HEK293 (cell line): ENCODE measurements around the gene HOXC10.

Experiments
- CTCF ChIA-PET: fragments of 350-600 bp; formaldehyde crosslinking; extraction: SDS; loops from one replicate; lab custom pipeline; 2021; ENCODE audit warnings: antibody characterized with exemption; lab: Yijun Ruan, JAX
- POLR2A ChIA-PET: fragments of 300-600 bp; formaldehyde crosslinking; extraction: SDS; loops from one replicate; lab custom pipeline; 2020; ENCODE audit warnings: antibody characterized with exemption, inconsistent platforms; lab: Yijun Ruan, JAX
- H3K27ac ChIP-seq: fragments of 200-500 bp; sonication (Bioruptor generic); 2 replicates; pipeline ENCODE4 v1.5.1; 2014; ENCODE audit warnings: low read depth, low read length, control low read depth, inconsistent platforms; ENCODE audit errors: extremely low read depth
- H3K36me3 ChIP-seq, 2 experiments: fragments of 200-500 bp in 1 of 2; sonication (Bioruptor generic) in 1 of 2; 1 replicate in 1 of 2; 2 replicates in 1 of 2; pipeline ENCODE4 v1.5.1; 2014 to 2017; ENCODE audit warnings: inconsistent platforms in 2 of 2, low read length in 2 of 2; ENCODE audit not compliant: control insufficient read depth in 2 of 2, insufficient read depth in 1 of 2
- H3K4me1 ChIP-seq: fragments of 200-500 bp; sonication (Bioruptor generic); 2 replicates; pipeline ENCODE4 v1.5.1; 2014; ENCODE audit warnings: mild to moderate bottlenecking, low read length, inconsistent platforms; ENCODE audit not compliant: control insufficient read depth, insufficient read depth
- H3K4me3 ChIP-seq: 2 replicates; pipeline ENCODE4 v1.5.1; 2011; ENCODE audit warnings: low read depth, mild to moderate bottlenecking, control low read depth, low read length, moderate library complexity
- H3K9me3 ChIP-seq: fragments of 200-500 bp; sonication (Bioruptor generic); 2 replicates; pipeline ENCODE4 v1.5.1; 2014; ENCODE audit warnings: low read depth, low read length, inconsistent platforms; ENCODE audit not compliant: control insufficient read depth, insufficient read depth
- FEZF1 ChIP-seq: fragments of 450-650 bp; formaldehyde crosslinking; IDR thresholded peaks from 2 replicates; pipeline ENCODE4 v1.5.1; 2016; ENCODE audit warnings: missing biosample characterization, missing genetic modification characterization
- WT1 ChIP-seq: fragments of 450-650 bp; formaldehyde crosslinking; IDR thresholded peaks from 2 replicates; pipeline ENCODE4 v1.5.1; 2016; ENCODE audit warnings: missing biosample characterization, missing genetic modification characterization
- ZBTB1 ChIP-seq: fragments of 450-650 bp; formaldehyde crosslinking; IDR thresholded peaks from 2 replicates; pipeline ENCODE4 v1.5.1; 2016; ENCODE audit warnings: missing biosample characterization, missing genetic modification characterization
- ZBTB17 ChIP-seq: fragments of 450-650 bp; formaldehyde crosslinking; IDR thresholded peaks from 2 replicates; pipeline ENCODE4 v1.5.1; 2016; ENCODE audit warnings: missing biosample characterization, missing genetic modification characterization
- ZBTB6 ChIP-seq: fragments of 450-650 bp; formaldehyde crosslinking; IDR thresholded peaks from 2 replicates; pipeline ENCODE4 v1.5.1; 2017; ENCODE audit warnings: missing biosample characterization, missing genetic modification characterization
- ZNF211 ChIP-seq: fragments of 450-650 bp; formaldehyde crosslinking; IDR thresholded peaks from 2 replicates; pipeline ENCODE4 v1.5.1; 2016; ENCODE audit warnings: low read depth, missing biosample characterization, missing genetic modification characterization
- ZNF513 ChIP-seq: fragments of 450-650 bp; IDR thresholded peaks from 2 replicates; pipeline ENCODE4 v1.5.1; 2018; ENCODE audit warnings: missing biosample characterization, missing genetic modification characterization
- ZNF548 ChIP-seq: fragments of 450-650 bp; formaldehyde crosslinking; IDR thresholded peaks from 2 replicates; pipeline ENCODE4 v1.5.1; 2016; ENCODE audit warnings: missing biosample characterization, missing genetic modification characterization
- ZNF558 ChIP-seq: fragments of 450-650 bp; formaldehyde crosslinking; IDR thresholded peaks from 2 replicates; pipeline ENCODE4 v1.5.1; 2016; ENCODE audit warnings: missing biosample characterization, missing genetic modification characterization
- ZNF560 ChIP-seq: fragments of 450-650 bp; formaldehyde crosslinking; IDR thresholded peaks from 2 replicates; pipeline ENCODE4 v1.5.1; 2017; ENCODE audit warnings: missing biosample characterization, missing genetic modification characterization, borderline replicate concordance
- ZNF621 ChIP-seq: fragments of 450-650 bp; formaldehyde crosslinking; IDR thresholded peaks from 2 replicates; pipeline ENCODE4 v1.5.1; 2017; ENCODE audit warnings: missing biosample characterization, missing genetic modification characterization
- TF ChIP-seq, protein P1 (sequence below): fragments of 450-650 bp; formaldehyde crosslinking; IDR thresholded peaks from 2 replicates; pipeline ENCODE4; 2016; ENCODE audit warnings: missing biosample characterization, missing genetic modification characterization
- TF ChIP-seq, protein P2 (sequence below): fragments of 450-650 bp; formaldehyde crosslinking; IDR thresholded peaks from 2 replicates; pipeline ENCODE4 v1.5.1; 2016; ENCODE audit warnings: missing biosample characterization, missing genetic modification characterization
- TF ChIP-seq, protein P3 (sequence below): fragments of 450-650 bp; formaldehyde crosslinking; IDR thresholded peaks from 2 replicates; pipeline ENCODE4 v1.5.1; 2016; ENCODE audit warnings: missing biosample characterization, missing genetic modification characterization

The HOXC10 gene

DNA sequence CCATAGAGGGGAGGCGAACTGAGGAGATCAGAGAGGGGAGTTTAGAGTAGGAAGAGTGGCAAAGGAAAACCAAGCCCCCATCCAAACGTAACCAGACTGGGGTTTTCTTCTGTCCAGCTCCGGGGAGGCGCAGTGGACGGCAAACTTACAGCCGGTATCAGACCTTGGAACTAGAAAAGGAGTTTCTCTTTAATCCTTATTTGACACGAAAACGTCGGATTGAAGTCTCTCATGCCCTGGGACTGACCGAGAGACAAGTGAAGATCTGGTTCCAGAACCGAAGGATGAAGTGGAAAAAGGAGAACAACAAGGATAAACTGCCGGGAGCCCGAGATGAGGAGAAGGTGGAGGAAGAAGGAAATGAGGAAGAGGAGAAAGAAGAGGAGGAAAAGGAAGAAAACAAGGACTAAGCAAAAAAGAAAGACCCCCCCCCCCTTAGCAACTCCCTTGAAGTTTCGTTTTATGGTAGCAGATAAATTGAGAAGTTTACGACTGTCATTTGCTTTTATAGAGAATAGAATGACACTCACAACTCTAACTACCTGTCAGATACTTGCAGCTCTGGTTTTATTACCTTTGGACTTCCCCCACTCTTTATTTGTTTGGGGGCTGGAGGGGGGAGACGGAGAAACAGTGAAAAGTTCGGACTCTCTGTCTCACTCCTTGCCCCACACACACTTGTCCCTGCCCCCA is 26.2 kb downstream of the HOXC10 start (continued):
- TF ChIP-seq ZNF560 (tag by site-specific recombination) (no peak), ZNF621 (tag by site-specific recombination) (no peak), WT1 (tag by site-specific recombination) (peak; percentile 75), ZNF513 (tag by site-specific recombination) (peak; percentile 86), ZBTB1 (tag by site-specific recombination) (no peak), ZNF548 (no peak)
- TF ChIP-seq, protein P1, sequence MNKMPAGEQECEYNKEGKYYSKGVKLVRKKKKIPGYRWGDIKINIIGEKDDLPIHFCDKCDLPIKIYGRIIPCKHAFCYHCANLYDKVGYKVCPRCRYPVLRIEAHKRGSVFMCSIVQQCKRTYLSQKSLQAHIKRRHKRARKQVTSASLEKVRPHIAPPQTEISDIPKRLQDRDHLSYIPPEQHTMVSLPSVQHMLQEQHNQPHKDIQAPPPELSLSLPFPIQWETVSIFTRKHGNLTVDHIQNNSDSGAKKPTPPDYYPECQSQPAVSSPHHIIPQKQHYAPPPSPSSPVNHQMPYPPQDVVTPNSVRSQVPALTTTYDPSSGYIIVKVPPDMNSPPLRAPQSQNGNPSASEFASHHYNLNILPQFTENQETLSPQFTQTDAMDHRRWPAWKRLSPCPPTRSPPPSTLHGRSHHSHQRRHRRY: no peak

DNA sequence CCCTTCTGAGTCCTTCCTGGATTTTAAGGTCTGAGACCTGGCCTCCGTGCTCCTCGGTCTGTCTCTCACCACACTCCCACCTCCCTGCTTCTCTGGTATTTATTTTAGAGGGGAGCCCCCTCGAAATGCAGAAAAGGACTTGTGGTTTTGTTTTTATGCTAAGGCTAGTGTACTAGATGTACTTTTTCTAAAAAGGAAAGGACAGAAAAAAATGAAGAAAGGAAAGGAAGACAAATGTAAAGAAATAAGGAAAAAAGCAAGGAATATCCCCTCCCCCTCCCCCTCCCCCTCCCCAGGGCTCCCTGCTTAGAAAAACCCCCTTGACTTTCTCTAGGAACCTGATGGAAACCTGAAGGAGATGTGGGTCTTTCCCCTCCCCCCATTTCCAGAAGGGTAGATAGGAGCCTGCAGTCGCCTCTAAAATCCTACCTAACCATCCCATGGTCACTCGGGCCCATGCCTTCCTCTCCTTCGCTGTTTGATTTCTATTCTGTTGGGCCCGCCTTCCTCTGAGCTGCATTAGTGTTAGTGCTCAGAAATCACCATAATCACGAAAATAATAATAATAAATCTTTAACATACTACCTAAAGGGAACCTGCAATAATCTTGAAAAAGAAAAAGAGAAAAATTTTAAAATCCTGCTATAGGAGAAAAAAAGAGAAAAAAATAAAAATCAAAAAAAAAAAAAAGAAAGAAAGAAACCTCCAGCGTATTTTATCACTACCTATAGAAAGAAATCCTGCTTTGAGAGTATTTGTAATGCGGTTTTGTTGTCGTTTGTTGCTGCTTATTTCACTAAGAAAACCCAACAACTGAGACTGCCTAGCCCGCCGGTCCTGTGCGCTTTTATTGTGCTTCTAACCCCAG is 27.0 kb downstream of the HOXC10 start:
- Histone ChIP-seq H3K4me3 (no peak overlapping the region), H3K27ac (peak overlapping the region; percentile 93), H3K9me3 (no peaks in the 10 kb centered on the region)
- CTCF ChIA-PET: interaction anchor here (1.0 to 2.2 kb wide), 3 partner anchors 20 to 203 kb away, joined by 3 to 7 read pairs (median 6); no protein-coding TSS in a partner anchor
- TF ChIP-seq ZNF211 (tag by site-specific recombination) (no peak), ZBTB6 (no peak), ZNF558 (tag by site-specific recombination) (no peak)
- TF ChIP-seq, protein P2, sequence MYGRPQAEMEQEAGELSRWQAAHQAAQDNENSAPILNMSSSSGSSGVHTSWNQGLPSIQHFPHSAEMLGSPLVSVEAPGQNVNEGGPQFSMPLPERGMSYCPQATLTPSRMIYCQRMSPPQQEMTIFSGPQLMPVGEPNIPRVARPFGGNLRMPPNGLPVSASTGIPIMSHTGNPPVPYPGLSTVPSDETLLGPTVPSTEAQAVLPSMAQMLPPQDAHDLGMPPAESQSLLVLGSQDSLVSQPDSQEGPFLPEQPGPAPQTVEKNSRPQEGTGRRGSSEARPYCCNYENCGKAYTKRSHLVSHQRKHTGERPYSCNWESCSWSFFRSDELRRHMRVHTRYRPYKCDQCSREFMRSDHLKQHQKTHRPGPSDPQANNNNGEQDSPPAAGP (tag by site-specific recombination): 0 out of 2 replicates have a peak, but pooled peaks have one; percentile 7
- TF ChIP-seq, protein P3, sequence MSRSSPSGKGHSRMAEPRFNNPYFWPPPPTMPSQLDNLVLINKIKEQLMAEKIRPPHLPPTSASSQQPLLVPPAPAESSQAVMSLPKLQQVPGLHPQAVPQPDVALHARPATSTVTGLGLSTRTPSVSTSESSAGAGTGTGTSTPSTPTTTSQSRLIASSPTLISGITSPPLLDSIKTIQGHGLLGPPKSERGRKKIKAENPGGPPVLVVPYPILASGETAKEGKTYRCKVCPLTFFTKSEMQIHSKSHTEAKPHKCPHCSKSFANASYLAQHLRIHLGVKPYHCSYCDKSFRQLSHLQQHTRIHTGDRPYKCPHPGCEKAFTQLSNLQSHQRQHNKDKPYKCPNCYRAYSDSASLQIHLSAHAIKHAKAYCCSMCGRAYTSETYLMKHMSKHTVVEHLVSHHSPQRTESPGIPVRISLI (tag by site-specific recombination): peak; percentile 75; the same call in 1 of the 2 replicates
- TF ChIP-seq, all 188 proteins: peak for 2
- Histone ChIP-seq H3K36me3 (no peaks in the 10 kb centered on the region), H3K4me1 (peaks cover 43% of the 10 kb centered on the region)
- POLR2A ChIA-PET: interaction anchor here (0.6 kb wide), 1 partner anchor 177 kb away, joined by 6 read pairs; the partner anchor contains the start of gene SMUG1

DNA sequence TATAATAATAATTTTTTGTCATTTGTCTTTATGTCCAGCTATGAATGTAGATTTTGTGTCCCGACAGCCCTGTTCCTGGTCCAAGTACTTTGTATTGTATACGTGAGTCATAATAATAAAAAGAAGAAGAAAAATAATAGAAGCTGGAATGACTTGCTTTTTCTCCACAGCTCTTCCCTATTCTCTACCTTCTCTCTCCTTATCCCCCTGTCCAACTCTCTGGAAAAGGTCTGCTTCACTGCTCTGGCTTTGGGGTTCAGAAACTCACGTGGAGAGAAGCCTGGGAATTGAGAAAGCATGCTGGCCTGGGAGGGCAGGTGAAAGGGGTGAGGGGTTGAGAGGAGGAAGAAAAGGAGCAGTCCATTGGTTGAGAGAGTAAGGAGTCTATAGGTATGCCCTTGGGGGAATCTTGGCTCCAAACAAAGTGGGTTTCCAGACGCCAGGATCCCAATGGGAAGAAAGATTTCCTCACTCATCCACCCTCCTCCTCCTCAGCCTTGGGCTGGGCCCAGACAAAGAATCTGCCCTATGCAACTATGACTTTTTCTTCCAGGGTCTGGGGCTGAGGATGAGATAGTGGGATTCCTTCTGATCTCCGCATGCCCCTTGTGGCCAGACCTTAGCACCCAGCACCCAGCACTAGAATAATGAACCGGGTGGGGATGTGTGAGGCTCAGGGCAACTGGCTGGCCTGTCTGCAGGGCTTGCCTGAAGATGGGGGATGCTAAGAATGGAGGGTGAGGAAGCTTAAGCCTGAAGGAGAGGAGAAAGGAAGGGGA is 27.9 kb downstream of the HOXC10 start:
- POLR2A ChIA-PET: no interaction called here
- CTCF ChIA-PET: interaction anchor here (1.0 to 2.2 kb wide), 4 partner anchors 19 to 202 kb away, joined by 3 to 7 read pairs (median 6); no protein-coding TSS in a partner anchor
- H3K36me3 ChIP-seq: no peaks in the 10 kb centered on the region
- no peak overlapping the region for H3K4me3 ChIP-seq
- peaks cover 41% of the 10 kb centered on the region for H3K4me1 ChIP-seq
- no peaks in the 10 kb centered on the region for H3K9me3 ChIP-seq
- H3K27ac ChIP-seq: no peak overlapping the region
- TF ChIP-seq ZNF513 (tag by site-specific recombination): peak; percentile 45; the same call in 1 of the 2 replicates
- peak; percentile 96 for TF ChIP-seq ZBTB17 (tag by site-specific recombination)
- no peak for TF ChIP-seq ZBTB6
- no peak for TF ChIP-seq FEZF1 (tag by site-specific recombination)
